ENCODE data around the gene IRAK3.

DNA sequence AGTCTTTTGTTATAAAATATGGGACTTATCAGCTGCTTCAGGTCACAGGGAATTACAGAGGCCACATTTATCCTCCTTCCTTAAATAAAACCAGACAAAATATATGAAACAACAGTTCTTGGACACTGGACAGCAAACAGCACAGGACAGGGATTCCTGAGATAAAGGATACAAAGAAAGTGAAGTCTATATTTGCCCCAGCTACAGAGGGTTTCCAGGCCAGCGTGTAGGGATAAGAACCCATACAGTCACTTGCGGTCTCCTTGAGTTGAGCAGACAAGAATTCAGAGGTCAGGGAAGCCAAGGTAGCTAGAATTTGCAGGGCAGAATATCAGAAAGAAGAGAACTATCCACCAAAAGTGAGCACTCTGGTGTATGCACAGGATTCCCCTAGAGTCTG is 49.7 kb upstream of the IRAK3 start:
- TF ChIP-seq, protein P1, sequence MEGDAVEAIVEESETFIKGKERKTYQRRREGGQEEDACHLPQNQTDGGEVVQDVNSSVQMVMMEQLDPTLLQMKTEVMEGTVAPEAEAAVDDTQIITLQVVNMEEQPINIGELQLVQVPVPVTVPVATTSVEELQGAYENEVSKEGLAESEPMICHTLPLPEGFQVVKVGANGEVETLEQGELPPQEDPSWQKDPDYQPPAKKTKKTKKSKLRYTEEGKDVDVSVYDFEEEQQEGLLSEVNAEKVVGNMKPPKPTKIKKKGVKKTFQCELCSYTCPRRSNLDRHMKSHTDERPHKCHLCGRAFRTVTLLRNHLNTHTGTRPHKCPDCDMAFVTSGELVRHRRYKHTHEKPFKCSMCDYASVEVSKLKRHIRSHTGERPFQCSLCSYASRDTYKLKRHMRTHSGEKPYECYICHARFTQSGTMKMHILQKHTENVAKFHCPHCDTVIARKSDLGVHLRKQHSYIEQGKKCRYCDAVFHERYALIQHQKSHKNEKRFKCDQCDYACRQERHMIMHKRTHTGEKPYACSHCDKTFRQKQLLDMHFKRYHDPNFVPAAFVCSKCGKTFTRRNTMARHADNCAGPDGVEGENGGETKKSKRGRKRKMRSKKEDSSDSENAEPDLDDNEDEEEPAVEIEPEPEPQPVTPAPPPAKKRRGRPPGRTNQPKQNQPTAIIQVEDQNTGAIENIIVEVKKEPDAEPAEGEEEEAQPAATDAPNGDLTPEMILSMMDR (IDR thresholded peaks at IDR 0.05): no peak
- no peak for TF ChIP-seq POLR2A (IDR thresholded peaks at IDR 0.05)

Data from testis (tissue), 2 donors.